NB4 (cell line): ENCODE data around the gene SETDB2.

Experiments used
- CTCF ChIP-seq: IDR thresholded peaks from one replicate; pipeline ENCODE4 v1.5.1; 2012; ENCODE audit warnings: low read depth, low read length
- MAX ChIP-seq: IDR thresholded peaks from 2 replicates; pipeline ENCODE4 v1.6.1; 2011; ENCODE audit warnings: low read depth, low read length
- MYC ChIP-seq: IDR thresholded peaks from 2 replicates; pipeline ENCODE4 v1.6.1; 2011; ENCODE audit warnings: low read depth, low read length
- POLR2A ChIP-seq: IDR thresholded peaks from 2 replicates; pipeline ENCODE4 v1.6.1; 2011; ENCODE audit warnings: mild to moderate bottlenecking; ENCODE audit not compliant: insufficient read length; ENCODE audit errors: extremely low read depth

GRCh38 chr13:49539313-49539712 lies 95.2 kb downstream of the SETDB2 start:
- TF ChIP-seq CTCF (no peak), POLR2A (no peak), MAX (no peak), MYC (no peak)
